ENCODE measurements around the gene NELL1. TPM values are rescaled to one million over a fixed set of nuclear protein-coding genes. Genes with fewer than 3 reads are reported as not detected.

Gene NELL1
- total RNA-seq, 4 donors from 2014 or later = 0.27 TPM; not detected in 3

GRCh38 chr11:21534288-21534687 is 864.9 kb downstream of the NELL1 start:
- 82 to 86% methylated on average over 5 of the region's 5 CpGs for WGBS, 2 donors (ENCODE audit: low coverage in 1 of 2)
- DNase-seq = no peak
- no peaks in the 10 kb centered on the region for H3K27me3 ChIP-seq
- no peak overlapping the region for H3K4me3 ChIP-seq
- in situ Hi-C loops (cut with MboI; ENCODE audit: low pct_ligation_motif_present in 1 of 4, low pct_unique_long_range_greater_than_20kb in 1 of 4, low sequenced_read_pairs in 3 of 4) (no loop called here), intact Hi-C loops (cut with DNase I; ENCODE audit: low total_unique reads) (no loop called here)
- H3K36me3 ChIP-seq = no peaks in the 10 kb centered on the region
- no peaks in the 10 kb centered on the region for H3K4me1 ChIP-seq
- no peak for TF ChIP-seq POLR2AphosphoS5 (IDR thresholded peaks at IDR 0.05)
- TF ChIP-seq EP300 (IDR thresholded peaks at IDR 0.05; ENCODE audit: low read depth) = no peak
- TF ChIP-seq, protein P1, sequence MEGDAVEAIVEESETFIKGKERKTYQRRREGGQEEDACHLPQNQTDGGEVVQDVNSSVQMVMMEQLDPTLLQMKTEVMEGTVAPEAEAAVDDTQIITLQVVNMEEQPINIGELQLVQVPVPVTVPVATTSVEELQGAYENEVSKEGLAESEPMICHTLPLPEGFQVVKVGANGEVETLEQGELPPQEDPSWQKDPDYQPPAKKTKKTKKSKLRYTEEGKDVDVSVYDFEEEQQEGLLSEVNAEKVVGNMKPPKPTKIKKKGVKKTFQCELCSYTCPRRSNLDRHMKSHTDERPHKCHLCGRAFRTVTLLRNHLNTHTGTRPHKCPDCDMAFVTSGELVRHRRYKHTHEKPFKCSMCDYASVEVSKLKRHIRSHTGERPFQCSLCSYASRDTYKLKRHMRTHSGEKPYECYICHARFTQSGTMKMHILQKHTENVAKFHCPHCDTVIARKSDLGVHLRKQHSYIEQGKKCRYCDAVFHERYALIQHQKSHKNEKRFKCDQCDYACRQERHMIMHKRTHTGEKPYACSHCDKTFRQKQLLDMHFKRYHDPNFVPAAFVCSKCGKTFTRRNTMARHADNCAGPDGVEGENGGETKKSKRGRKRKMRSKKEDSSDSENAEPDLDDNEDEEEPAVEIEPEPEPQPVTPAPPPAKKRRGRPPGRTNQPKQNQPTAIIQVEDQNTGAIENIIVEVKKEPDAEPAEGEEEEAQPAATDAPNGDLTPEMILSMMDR (IDR thresholded peaks at IDR 0.05) = no peak
- TF ChIP-seq POLR2A (IDR thresholded peaks at IDR 0.05) = no peak
- no peak overlapping the region for H3K27ac ChIP-seq
- H3K9me3 ChIP-seq = no peaks in the 10 kb centered on the region

- H3K27me3 ChIP-seq = no peaks in the 10 kb centered on the region
- no peak overlapping the region for H3K27ac ChIP-seq
- H3K4me1 ChIP-seq = no peaks in the 10 kb centered on the region
- TF ChIP-seq POLR2A (IDR thresholded peaks at IDR 0.05) (no peak), POLR2AphosphoS5 (IDR thresholded peaks at IDR 0.05) (no peak), EP300 (IDR thresholded peaks at IDR 0.05; ENCODE audit: low read depth) (no peak)
- TF ChIP-seq, protein P1 (IDR thresholded peaks at IDR 0.05) = no peak
- no peak overlapping the region for H3K4me3 ChIP-seq
- no peak for DNase-seq
- in situ Hi-C loops (cut with MboI; ENCODE audit: low pct_ligation_motif_present in 1 of 4, low pct_unique_long_range_greater_than_20kb in 1 of 4, low sequenced_read_pairs in 3 of 4) = no loop called here
- H3K36me3 ChIP-seq = no peaks in the 10 kb centered on the region
- 50 to 64% methylated on average over 1 of the region's 1 CpG for WGBS, 2 donors (ENCODE audit: low coverage in 1 of 2)
- H3K9me3 ChIP-seq = no peaks in the 10 kb centered on the region
- intact Hi-C loops (cut with DNase I; ENCODE audit: low total_unique reads) = no loop called here
Observed at GRCh38 chr11:21537980-21538379, 868.6 kb downstream of the NELL1 start.

GRCh38 chr11:21541187-21541751 is 871.9 kb downstream of the NELL1 start:
- H3K27ac ChIP-seq = no peak overlapping the region
- DNase-seq = no peak
- intact Hi-C loops (cut with DNase I; ENCODE audit: low total_unique reads) = no loop called here
- in situ Hi-C loops (cut with MboI; ENCODE audit: low pct_ligation_motif_present in 1 of 4, low pct_unique_long_range_greater_than_20kb in 1 of 4, low sequenced_read_pairs in 3 of 4) = no loop called here
- H3K27me3 ChIP-seq = no peaks in the 10 kb centered on the region
- WGBS, 2 donors (ENCODE audit: low coverage in 1 of 2) = 67 to 68% methylated on average over 5 of the region's 5 CpGs
- TF ChIP-seq POLR2A (IDR thresholded peaks at IDR 0.05) = no peak
- TF ChIP-seq, protein P1 (IDR thresholded peaks at IDR 0.05) = no peak
- TF ChIP-seq EP300 (IDR thresholded peaks at IDR 0.05; ENCODE audit: low read depth) = no peak
- no peak for TF ChIP-seq POLR2AphosphoS5 (IDR thresholded peaks at IDR 0.05)
- no peaks in the 10 kb centered on the region for H3K4me1 ChIP-seq
- no peaks in the 10 kb centered on the region for H3K36me3 ChIP-seq
- no peak overlapping the region for H3K4me3 ChIP-seq
- H3K9me3 ChIP-seq = no peaks in the 10 kb centered on the region

GRCh38 chr11:21543901-21544300 is 874.5 kb downstream of the NELL1 start:
- in situ Hi-C loops (cut with MboI; ENCODE audit: low pct_ligation_motif_present in 1 of 4, low pct_unique_long_range_greater_than_20kb in 1 of 4, low sequenced_read_pairs in 3 of 4) = no loop called here
- no peak overlapping the region for H3K4me3 ChIP-seq
- H3K27ac ChIP-seq = no peak overlapping the region

More at GRCh38 chr11:21543901-21544300, 874.5 kb downstream of the NELL1 start:
- no peaks in the 10 kb centered on the region for H3K4me1 ChIP-seq
- no peak for DNase-seq
- TF ChIP-seq EP300 (IDR thresholded peaks at IDR 0.05; ENCODE audit: low read depth) (no peak), POLR2A (IDR thresholded peaks at IDR 0.05) (no peak), POLR2AphosphoS5 (IDR thresholded peaks at IDR 0.05) (no peak)
- TF ChIP-seq, protein P1 (IDR thresholded peaks at IDR 0.05) = no peak
- no peaks in the 10 kb centered on the region for H3K27me3 ChIP-seq
- H3K36me3 ChIP-seq = no peaks in the 10 kb centered on the region
- H3K9me3 ChIP-seq = no peaks in the 10 kb centered on the region
- intact Hi-C loops (cut with DNase I; ENCODE audit: low total_unique reads) = no loop called here

Data from transverse colon (tissue), 4 donors.